GM18511 (cell line): ENCODE data around the gene USP19.
A peak's percentile ranks its signal among the peaks of the same experiment; 100 is the strongest.

Experiments used
- ATAC-seq: cut with Tn5 transposase; IDR thresholded peaks from one replicate; pipeline ENCODE4 v1.9.1; 2021; ENCODE audit warnings: mild to moderate bottlenecking, moderate library complexity; ENCODE audit not compliant: unreplicated experiment

Gene USP19

DNA sequence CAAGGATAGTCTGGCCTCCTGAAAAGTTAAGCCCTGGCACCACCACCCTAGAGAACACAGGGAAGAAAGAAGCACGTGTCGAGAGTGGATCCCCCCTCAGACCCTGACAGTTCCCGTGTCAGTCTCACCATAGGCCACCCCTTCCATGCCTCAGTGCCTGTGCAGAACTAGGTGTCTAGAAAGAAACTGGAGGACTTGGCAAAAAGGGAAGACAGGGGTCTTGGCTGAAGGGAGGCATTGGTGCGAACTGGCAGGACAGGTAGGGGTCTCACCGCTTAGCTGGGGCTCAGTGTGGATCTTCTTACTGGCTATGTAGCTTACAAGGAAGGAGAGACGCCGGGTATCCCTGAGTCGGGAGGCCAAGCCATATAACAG is 16.6 kb downstream of the USP19 start:
- no peak for ATAC-seq

DNA sequence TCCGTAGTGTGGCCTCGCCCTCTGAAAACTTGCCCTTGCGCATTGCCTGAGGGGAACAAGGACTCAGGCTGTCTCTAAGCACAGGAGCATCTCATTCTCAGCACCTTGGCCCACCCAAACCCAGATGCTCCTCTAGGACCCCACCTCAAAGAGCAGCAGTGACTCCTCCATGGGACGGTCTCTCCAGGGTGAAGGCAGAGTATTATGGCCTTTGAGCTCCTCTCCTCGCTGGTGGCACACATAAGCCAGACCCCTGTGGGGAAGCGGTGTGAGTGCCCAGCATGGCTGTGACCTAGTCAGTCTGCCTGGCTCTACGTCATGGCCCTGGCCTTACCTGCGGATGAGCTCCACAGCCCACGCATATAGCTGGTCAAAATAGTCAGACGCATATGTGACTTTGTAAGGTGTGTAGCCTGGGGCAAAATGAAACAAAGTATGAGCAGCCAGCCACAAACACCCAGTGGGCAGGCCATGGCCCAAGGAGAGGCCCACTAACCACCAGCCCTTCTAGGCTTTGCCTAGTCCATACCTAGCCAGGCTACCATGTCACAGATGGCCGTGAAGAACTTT is 20.5 kb downstream of the USP19 start:
- no peak for ATAC-seq

DNA sequence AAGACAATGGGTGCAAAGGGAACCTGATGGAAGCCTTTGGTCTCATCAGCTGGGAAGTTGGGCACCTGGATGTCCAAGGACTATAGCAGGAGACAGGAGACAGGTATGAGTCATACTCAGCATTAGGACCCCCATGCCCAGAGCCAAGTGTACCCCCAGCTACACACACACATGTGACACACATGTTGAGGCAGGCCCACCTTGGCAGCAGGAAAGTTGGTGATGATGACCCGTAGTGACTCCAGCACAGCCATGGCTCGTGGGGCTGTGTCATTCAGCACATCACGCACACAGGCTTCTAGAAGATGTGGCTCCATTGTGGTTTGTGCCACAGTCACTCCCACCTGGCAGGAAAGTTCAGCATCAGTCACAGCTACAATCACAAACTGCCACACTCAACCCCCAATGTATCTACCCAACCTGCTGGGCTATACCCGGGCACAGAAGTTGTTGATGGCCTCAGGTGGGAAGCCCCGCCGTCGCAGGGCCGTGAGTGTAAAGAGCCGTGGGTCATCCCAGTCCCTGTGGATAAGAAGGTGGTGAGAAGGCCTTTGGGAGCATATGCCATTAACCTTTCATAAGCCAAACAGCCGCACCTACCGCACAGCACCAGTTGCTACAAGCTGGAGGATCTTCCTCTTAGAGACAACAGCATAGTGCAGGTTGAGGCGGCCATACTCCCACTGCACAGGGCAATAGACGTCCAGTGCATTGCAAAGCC is 21.6 kb downstream of the USP19 start:
- no peak for ATAC-seq

DNA sequence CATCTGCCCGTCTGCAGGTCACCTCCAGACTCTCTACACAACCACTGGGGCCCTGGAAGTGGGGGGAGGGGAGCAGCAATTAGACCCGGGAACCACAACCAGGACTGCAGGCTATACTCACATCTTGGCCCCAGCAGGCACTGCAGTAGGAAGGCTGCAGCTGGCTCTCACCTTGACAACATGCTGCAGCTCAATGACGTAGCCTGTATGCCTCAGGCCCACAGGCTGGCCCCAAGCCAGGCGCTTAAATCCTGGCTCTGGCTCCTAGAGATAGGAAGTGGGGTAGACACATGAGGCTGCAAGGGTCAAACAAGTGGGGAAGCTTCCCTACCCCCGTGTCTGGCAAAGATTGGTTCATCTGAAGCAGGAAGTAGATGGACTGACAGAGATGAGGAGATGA is 22.2 kb downstream of the USP19 start:
- ATAC-seq: no peak

DNA sequence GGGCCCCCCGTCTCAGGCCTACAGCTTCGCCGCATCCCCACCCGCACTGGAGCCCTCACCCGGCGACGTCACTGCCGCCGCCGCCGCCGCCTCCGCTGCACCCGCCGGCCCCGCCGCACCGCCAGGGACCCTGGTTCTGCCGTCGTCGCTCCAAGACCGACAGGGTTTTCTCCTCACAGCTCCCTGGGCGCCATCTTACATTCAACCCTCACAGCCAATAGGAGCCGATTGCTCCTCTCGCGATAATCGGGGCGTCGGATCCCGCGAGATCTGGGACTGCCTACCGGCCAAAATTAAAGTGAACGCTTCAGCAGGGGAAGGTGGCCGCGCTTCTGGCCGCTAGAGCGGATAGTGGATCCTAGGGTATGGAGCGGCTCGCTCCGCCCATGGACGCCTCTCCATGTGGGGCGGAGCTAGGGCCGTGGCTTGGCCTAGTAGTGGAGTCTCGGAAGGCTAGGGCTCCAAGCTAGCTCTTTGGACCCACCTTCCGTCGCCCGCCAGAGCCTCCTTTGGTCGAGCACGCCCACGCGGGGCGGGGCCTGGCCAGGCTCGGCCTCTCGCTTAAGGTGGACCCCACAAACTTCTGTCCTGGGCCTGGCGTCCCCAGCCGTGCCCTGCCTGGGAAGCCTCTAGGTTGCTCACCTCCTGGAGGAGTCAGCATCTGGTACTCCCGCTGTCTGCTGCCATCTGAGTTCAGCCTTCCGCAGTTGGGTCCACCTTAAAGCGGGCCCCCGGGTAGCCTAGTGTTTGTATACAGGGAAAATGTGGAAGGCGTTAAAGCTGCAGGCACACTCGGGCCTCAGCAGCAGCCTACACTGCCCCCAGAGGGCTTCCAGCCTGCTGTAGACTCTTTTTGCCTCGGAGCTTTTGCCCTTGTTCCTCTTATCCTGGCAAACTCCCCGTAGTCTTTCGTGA is 26.5 kb downstream of the USP19 start, which contains the start of gene QRICH1:
Gene QRICH1 (minus strand): TSS at position 219 of the 915 bp plus-strand sequence. CDS start 17,054 bp downstream, outside the sequence.
- peak; percentile 81 for ATAC-seq

DNA sequence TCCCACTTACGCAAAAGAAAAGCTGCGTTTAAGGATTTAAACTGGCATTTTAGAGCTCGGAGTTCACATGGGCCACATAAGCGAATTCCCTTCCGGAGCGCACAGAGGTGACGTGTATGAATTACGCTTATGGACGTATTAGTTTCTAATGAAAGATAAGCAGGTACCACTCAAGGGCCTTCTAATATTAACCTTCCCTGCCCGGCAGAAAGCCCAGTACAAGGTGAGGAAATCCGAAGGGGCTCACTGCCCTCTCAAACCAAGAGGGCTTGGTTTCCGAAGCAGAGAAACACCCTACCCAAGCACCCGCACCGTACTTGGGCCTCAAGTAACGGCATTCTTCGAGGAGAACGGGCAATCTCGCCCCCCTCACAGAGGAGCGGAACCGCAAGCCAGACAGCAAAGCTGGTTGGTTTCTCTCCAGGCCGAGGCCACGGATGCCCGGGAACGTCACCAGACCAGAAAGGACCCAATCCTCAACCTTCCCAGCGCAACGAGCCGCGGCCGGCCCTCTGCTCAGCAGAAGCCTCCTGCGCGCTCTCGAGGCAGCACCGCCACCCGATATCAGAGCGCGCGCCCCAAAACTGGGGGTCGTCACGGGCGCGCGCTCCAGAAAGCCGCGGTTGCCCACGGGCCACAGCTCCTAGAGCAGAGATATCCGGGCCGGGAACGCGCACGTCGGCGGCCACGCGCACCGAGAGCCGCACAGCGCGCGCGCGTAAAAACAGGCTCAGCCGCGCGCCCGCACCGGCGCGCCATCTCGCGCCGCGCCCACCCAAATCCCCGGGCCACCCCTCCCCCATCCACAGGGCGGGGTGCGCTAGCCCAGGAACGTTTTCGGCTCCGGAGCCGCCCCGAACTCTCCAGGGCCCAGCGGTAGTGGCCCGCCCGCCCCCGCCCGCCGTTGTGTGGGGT is 27.4 kb downstream of the USP19 start:
- ATAC-seq: peak; percentile 39

DNA sequence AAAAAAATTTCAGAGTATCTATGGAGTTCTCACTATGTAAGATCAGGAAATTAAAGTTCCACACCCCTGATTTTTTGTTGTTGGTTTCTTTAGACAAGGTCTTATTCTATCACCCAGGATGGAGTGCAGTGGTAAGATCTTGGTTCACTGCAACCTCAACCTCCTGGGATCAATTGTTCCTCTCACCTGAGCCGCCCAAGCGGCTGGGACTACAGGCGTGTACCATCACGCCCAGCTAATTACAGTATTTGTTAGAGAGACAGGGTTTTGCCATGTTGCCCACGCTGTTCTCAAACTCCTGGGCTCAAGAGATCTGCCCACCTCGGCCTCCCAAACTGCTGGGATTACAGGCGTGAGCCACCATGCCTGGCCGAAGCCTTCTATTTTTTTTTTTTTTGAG is 39.2 kb downstream of the USP19 start:
- ATAC-seq: no peak

DNA sequence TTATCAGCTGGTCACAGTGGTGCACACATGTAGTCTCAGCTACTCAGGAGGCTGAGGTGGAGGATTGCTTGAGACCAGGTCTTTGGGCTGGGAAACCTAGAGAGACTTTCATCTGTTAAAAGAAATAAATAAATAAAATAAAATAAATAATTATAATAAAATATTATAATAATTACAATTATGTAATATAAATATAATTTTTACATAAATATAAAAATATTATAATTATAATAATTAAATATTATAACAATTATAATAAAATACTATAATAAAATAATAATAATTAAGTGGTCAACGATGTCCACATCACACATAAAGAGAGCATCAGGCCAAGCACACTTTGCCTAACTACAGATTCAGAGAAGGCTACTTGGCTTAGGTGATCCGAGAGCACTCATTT is 41.4 kb downstream of the USP19 start:
- no peak for ATAC-seq

DNA sequence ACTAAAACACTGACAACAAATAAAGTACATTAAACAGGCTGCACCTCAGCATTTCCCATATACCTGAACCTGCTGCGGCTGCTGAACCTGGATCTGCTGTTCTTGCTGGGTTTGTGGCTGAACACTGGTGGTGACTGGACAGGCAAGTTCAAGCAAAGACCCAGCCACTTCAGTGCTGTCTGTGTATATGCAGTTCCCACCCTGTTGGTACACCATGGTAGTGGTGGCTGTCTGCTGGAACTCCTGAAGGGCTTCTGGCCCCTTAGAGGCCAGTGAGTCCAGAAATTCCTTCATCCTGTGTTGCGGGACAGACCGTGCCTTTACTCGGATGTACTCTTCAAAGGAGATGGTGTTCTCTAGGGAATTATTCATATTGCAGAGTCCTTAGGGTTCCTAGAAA is 44.0 kb downstream of the USP19 start:
- no peak for ATAC-seq

DNA sequence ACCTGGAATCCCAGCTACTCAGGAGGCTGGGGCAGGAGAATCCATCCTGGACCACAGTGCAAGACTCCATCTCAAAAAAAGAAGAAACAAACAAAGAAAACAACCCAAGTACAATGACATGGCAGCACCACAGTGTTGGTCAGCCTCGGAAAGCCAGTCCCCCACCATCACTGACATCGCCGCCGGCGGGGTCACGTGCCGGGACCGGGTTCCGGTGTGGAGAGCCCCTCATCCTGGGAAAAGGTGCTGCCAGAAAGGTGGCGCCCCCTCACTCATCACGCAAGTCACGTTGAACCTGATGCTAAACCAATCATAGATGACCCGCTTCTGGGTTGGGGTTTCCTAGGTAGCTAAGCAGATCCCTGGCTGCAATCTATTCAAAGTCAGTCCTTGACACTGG is 44.5 kb downstream of the USP19 start:
- ATAC-seq: no peak
